GM13976 (cell line): ENCODE results near the gene IFFO2.

Experiments
- DNase-seq: peaks from one replicate; pipeline ENCODE4 v3.0.0; 2012; ENCODE audit warnings: low spot score
- in situ Hi-C: fragments of 300-500 bp; cut with MboI; formaldehyde crosslinking; loops from one replicate; pipeline ENCODE4 v1.12.0; 2022; ENCODE audit warnings: low sequenced_read_pairs, mixed read lengths, inconsistent platforms; ENCODE audit not compliant: unreplicated experiment
- TF ChIP-seq, protein P1 (sequence below): IDR thresholded peaks from 2 replicates; pipeline ENCODE4 v1.5.1; 2012; ENCODE audit warnings: borderline replicate concordance, mild to moderate bottlenecking; ENCODE audit not compliant: insufficient read depth; ENCODE audit errors: extremely low read depth, missing control alignments, control extremely low read depth

IFFO2 gene

DNA sequence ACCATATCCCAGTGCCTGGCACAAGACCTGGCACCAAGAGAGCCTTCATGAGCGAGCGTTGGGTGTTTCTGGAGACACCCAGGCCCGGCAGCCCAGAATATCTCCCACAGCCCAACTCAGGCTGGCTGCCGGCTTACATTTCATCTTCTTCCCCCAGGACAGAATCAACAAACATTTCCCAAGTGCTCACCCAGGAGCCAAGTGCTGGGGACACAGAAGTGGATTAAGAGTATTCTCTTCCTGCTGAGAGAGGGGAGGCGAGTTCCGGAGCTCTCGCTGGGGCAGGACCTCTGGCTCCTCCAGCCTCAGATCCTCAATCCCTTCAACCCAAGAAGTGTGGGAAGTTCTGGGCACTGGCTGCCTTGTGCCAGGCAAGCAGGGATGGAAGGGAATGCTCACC is 23.6 kb downstream of the IFFO2 start:
- in situ Hi-C loops, result no loop called here
- TF ChIP-seq, protein P1, sequence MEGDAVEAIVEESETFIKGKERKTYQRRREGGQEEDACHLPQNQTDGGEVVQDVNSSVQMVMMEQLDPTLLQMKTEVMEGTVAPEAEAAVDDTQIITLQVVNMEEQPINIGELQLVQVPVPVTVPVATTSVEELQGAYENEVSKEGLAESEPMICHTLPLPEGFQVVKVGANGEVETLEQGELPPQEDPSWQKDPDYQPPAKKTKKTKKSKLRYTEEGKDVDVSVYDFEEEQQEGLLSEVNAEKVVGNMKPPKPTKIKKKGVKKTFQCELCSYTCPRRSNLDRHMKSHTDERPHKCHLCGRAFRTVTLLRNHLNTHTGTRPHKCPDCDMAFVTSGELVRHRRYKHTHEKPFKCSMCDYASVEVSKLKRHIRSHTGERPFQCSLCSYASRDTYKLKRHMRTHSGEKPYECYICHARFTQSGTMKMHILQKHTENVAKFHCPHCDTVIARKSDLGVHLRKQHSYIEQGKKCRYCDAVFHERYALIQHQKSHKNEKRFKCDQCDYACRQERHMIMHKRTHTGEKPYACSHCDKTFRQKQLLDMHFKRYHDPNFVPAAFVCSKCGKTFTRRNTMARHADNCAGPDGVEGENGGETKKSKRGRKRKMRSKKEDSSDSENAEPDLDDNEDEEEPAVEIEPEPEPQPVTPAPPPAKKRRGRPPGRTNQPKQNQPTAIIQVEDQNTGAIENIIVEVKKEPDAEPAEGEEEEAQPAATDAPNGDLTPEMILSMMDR, result no peak
- no peak for DNase-seq

GRCh38 chr1:18932387-18932786 is 24.1 kb downstream of the IFFO2 start:
- DNase-seq, result no peak
- TF ChIP-seq, protein P1, result no peak
- in situ Hi-C loops, result no loop called here

- in situ Hi-C loops, result no loop called here
- DNase-seq, result no peak
- TF ChIP-seq, protein P1, result no peak
These were observed 24.7 kb downstream of the IFFO2 start for GRCh38 chr1:18931730-18932129.

DNA sequence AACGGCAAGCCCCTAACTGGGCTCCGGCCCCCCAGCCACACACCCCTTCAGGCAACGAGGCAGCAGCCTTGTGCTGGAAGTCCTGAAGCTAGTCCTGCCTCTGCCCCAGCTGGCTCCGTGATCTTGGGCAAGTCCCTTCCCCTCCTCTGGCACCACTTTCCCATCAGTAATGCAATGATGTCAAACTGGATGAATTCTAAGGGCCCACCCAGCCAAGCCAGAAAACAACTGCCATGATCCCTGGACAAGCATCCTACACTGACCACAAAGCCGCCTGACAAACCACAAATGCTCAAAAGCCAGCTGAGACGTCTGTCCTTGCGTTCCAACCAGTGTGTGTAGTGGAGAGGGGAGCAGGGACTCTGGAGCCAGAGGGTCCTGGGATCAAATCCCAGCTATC is 26.8 kb downstream of the IFFO2 start:
- DNase-seq, result no peak
- in situ Hi-C loops, result no loop called here
- TF ChIP-seq, protein P1, result no peak

- DNase-seq, result no peak
- TF ChIP-seq, protein P1, result no peak
- in situ Hi-C loops, result no loop called here
These were observed 27.5 kb downstream of the IFFO2 start for GRCh38 chr1:18928985-18929384.

GRCh38 chr1:18928406-18928805 is 28.1 kb downstream of the IFFO2 start:
- DNase-seq, result no peak
- TF ChIP-seq, protein P1, result no peak
- in situ Hi-C loops, result no loop called here

GRCh38 chr1:18927654-18928272 is 28.7 kb downstream of the IFFO2 start:
- peak; percentile 79 for DNase-seq
- TF ChIP-seq, protein P1, result no peak
- in situ Hi-C loops, result no loop called here
